ENCODE results near the gene CDHR1. TPM values are rescaled to one million over a fixed set of nuclear protein-coding genes. Genes with fewer than 3 reads are reported as not detected.

The CDHR1 gene
- total and polyA plus RNA-seq, 2 of the 8 experiments (the other 6 are each of a cell fraction or from before 2014, with no cell fraction given): 3.9 to 10.5 TPM

- no peaks in the 10 kb centered on the region for H4K20me1 ChIP-seq (replicated peaks in 1 of 2; ENCODE audit: control insufficient read depth in 1 of 2, insufficient read depth in 2 of 2, low read length in 2 of 2)
- H4K91ac ChIP-seq (replicated peaks; ENCODE audit: insufficient read length, low read length): no peak overlapping the region
- no peaks in the 10 kb centered on the region for H3K23me2 ChIP-seq (ENCODE audit: low read depth, low read length)
- WGBS, 2 experiments (ENCODE audit: extremely low coverage in 1 of 2, insufficient coverage in 1 of 2, insufficient read length in 1 of 2, insufficient replicate concordance in 2 of 2, low coverage in 1 of 2, low lambda C conversion rate in 2 of 2, missing lambda C conversion rate in 1 of 2): 91% methylated on average over 10 of the region's 10 CpGs; no CpG with 5 or more reads in 1 of the 2 experiments
- H3K79me1 ChIP-seq (ENCODE audit: low read depth, low read length): no peaks in the 10 kb centered on the region
- H3K4me1 ChIP-seq (replicated peaks in 1 of 4; ENCODE audit: control insufficient read depth in 3 of 4, insufficient read depth in 4 of 4, low read length in 3 of 4): peaks cover 0 to 2% (median 0%) of the 10 kb centered on the region in 4 experiments; a peak in 3 of 7 replicates
- H2AK5ac ChIP-seq (ENCODE audit: low read depth, low read length): no peak overlapping the region
- H3K9ac ChIP-seq (replicated peaks in 1 of 4; ENCODE audit: extremely low read depth in 1 of 4, low read depth in 3 of 4, low read length in 3 of 4): no peak overlapping the region
- H2BK5ac ChIP-seq (ENCODE audit: low read depth, low read length): no peak overlapping the region
- H3K14ac ChIP-seq (ENCODE audit: insufficient read length): no peak overlapping the region
- no peak overlapping the region for H3K56ac ChIP-seq (replicated peaks; ENCODE audit: insufficient read length, low read depth, low read length)
- no peak for DNase-seq (ENCODE audit: low read depth in 1 of 2, low spot score in 2 of 2)
- H3K27me3 ChIP-seq (replicated peaks in 1 of 4; ENCODE audit: control insufficient read depth in 3 of 4, extremely low read depth in 1 of 4, insufficient read depth in 3 of 4, low read length in 3 of 4): peaks cover 0 to 3% (median under 1%) of the 10 kb centered on the region in 4 experiments; a peak in 3 of 7 replicates
- no peak overlapping the region for H3K4ac ChIP-seq (replicated peaks; ENCODE audit: insufficient read length, low read depth, low read length)
- H2BK120ac ChIP-seq (replicated peaks; ENCODE audit: low read depth, low read length): no peak overlapping the region
- H3K36me3 ChIP-seq (ENCODE audit: control insufficient read depth in 2 of 4, insufficient read depth in 4 of 4, low read length in 3 of 4): no peaks in the 10 kb centered on the region
- no peak overlapping the region for H2BK20ac ChIP-seq (ENCODE audit: low read length)
- ChIA-PET CTCF (ENCODE audit: partially characterized antibody) (interaction anchor here (0.6 to 2.9 kb wide), 7 partner anchors 10 to 84 kb away, joined by 3 to 22 read pairs (median 3); no protein-coding TSS in a partner anchor), POLR2A (ENCODE audit: partially characterized antibody) (no interaction called here)
- no peak overlapping the region for H3K27ac ChIP-seq (ENCODE audit: low read depth, low read length)
- no peak overlapping the region for H4K8ac ChIP-seq (ENCODE audit: extremely low read depth, insufficient read depth, low read length)
- H3K18ac ChIP-seq (ENCODE audit: extremely low read depth, low read length): no peak overlapping the region
- no peak for FAIRE-seq
- no peak overlapping the region for H3K4me3 ChIP-seq (ENCODE audit: extremely low read depth in 1 of 4, insufficient read depth in 2 of 4, low read depth in 3 of 4, low read length in 4 of 4)
- H2BK12ac ChIP-seq (ENCODE audit: low read depth, low read length): no peak overlapping the region
- H3K4me2 ChIP-seq (ENCODE audit: insufficient read depth in 1 of 2, low read depth in 2 of 2, low read length in 2 of 2): no peak overlapping the region
- no peak overlapping the region for H2BK15ac ChIP-seq (ENCODE audit: low read length)
- no peaks in the 10 kb centered on the region for H3K9me3 ChIP-seq (ENCODE audit: insufficient read depth in 2 of 2, low read depth in 1 of 2, low read length in 1 of 2)
- H3K79me2 ChIP-seq (ENCODE audit: control insufficient read depth in 1 of 2, insufficient read depth in 2 of 2, low read length in 2 of 2): no peaks in the 10 kb centered on the region
- H4K5ac ChIP-seq (ENCODE audit: insufficient read length, low read depth, low read length): no peak overlapping the region
- no peak overlapping the region for H3K23ac ChIP-seq (ENCODE audit: insufficient read length)
- no peak overlapping the region for H2AFZ ChIP-seq (ENCODE audit: low read length)
- TF ChIP-seq KDM1A (IDR thresholded peaks at IDR 0.05; ENCODE audit: borderline replicate concordance, low read length) (no peak), POU5F1 (IDR thresholded peaks at IDR 0.05; ENCODE audit: low read depth, low read length) (no peak), SIX5 (IDR thresholded peaks at IDR 0.05; ENCODE audit: low read depth, low read length) (no peak), RFX5 (IDR thresholded peaks at IDR 0.05; ENCODE audit: borderline replicate concordance, low read depth, low read length) (no peak), JUND (IDR thresholded peaks at IDR 0.05; ENCODE audit: low read length) (no peak), FOSL1 (IDR thresholded peaks at IDR 0.05; ENCODE audit: insufficient read depth, low read depth, low read length) (no peak), SIN3A (conservative IDR thresholded peaks at IDR 0.05 in 1 of 2, IDR thresholded peaks at IDR 0.05 in 1 of 2; ENCODE audit: low read depth in 1 of 2, low read length in 2 of 2) (no peak), EGR1 (IDR thresholded peaks at IDR 0.05; ENCODE audit: borderline replicate concordance, low read depth, low read length) (no peak)
Measured at GRCh38 chr10:84232376-84232775, 38.0 kb downstream of the CDHR1 start.

Measured in H1 (cell line).